ENCODE results near the gene MMAB.

- no peak for TF ChIP-seq RCOR1 (IDR thresholded peaks at IDR 0.05; ENCODE audit: low read depth, low read length)
- TF ChIP-seq SREBF2 (IDR thresholded peaks at IDR 0.05): no peak
- TF ChIP-seq USF2 (IDR thresholded peaks at IDR 0.05): no peak
- no peak for TF ChIP-seq MYC (IDR thresholded peaks at IDR 0.05; ENCODE audit: borderline replicate concordance, low read length)
- TF ChIP-seq CEBPB (IDR thresholded peaks at IDR 0.05): no peak
- TF ChIP-seq CTCF (IDR thresholded peaks at IDR 0.05): no peak
- no peak for TF ChIP-seq NFE2L2 (conservative IDR thresholded peaks at IDR 0.05; ENCODE audit: low read length)
- no peak for TF ChIP-seq POLR2A (IDR thresholded peaks at IDR 0.05; ENCODE audit: low read length)
- TF ChIP-seq MAX (IDR thresholded peaks at IDR 0.05): no peak
- no peak for TF ChIP-seq ELK1 (IDR thresholded peaks at IDR 0.05; ENCODE audit: low read depth, low read length)
- no peak for TF ChIP-seq BCL3 (IDR thresholded peaks at IDR 0.05)
- no peak for TF ChIP-seq KDM5A (IDR thresholded peaks at IDR 0.05)
- TF ChIP-seq PHF8 (IDR thresholded peaks at IDR 0.05; ENCODE audit: borderline replicate concordance, low read depth): no peak
Observed at GRCh38 chr12:109605599-109606228, 32.4 kb upstream of the MMAB start.
